Body of pancreas (tissue), 4 donors: ENCODE data around the gene TRERF1. TPM values are rescaled to one million over a fixed set of nuclear protein-coding genes. Genes with fewer than 3 reads are reported as not detected.
"Not testable (repeated sequence)": the region's sequence is repeated elsewhere in the genome, so short reads cannot be mapped to it uniquely, and the experiment has no call there.

Experiments used
- ATAC-seq: fragments of 150-250 bp; one replicate; pipeline ENCODE4 v1.9.1; 2016
- DNase-seq, 4 donors: peaks; one replicate each; pipeline ENCODE4 v3.0.0-alpha.2; 2019
- H3K27ac ChIP-seq, 4 donors: fragments of 200-600 bp; sonication (generic); 1 replicate in 3 of 4; 2 replicates in 1 of 4; pipeline versions ENCODE4 v1.5.1 to v1.6.1; 2016 to 2019; ENCODE audit warnings: mild to moderate bottlenecking in 1 of 4, mixed read lengths in 1 of 4, moderate library complexity in 1 of 4
- H3K27me3 ChIP-seq, 2 donors: fragments of 200-600 bp; sonication (generic); one replicate each; pipeline ENCODE4 v1.6.0; 2016; ENCODE audit warnings: mild to moderate bottlenecking in 1 of 2
- H3K36me3 ChIP-seq, 2 donors: fragments of 200-600 bp; sonication (generic); replicated peaks in 1 of 2; 2 replicates each; pipeline ENCODE4 v1.5.1; 2016; ENCODE audit warnings: low read depth in 2 of 2; ENCODE audit not compliant: insufficient read depth in 1 of 2
- H3K4me1 ChIP-seq: fragments of 200-600 bp; sonication (generic); one replicate; pipeline ENCODE4 v1.6.0; 2016
- H3K4me3 ChIP-seq, 2 donors: fragments of 200-600 bp; sonication (generic); 1 replicate in 1 of 2; 2 replicates in 1 of 2; pipeline ENCODE4 v1.5.1; 2016 to 2019
- H3K9me3 ChIP-seq, 3 donors: fragments of 200-600 bp; sonication (generic); 1 replicate in 2 of 3; 2 replicates in 1 of 3; pipeline ENCODE4 v1.5.1; 2016
- POLR2A ChIP-seq, 3 donors: fragments of 450-650 bp; IDR thresholded peaks; one replicate each; pipeline ENCODE4 v1.6.1; 2016; ENCODE audit warnings: antibody characterized with exemption in 3 of 3, mild to moderate bottlenecking in 2 of 3
- WGBS, 2 donors: methylation state at CpG; one replicate each; pipeline ENCODE4 v1.1.5; 2017; 5-methylcytosine and 5-hydroxymethylcytosine counted together
- intact Hi-C: fragments of 100-400 bp; cut with DNase I; formaldehyde crosslinking; loops from one replicate; pipeline ENCODE4 v1.15.1; 2023
- total RNA-seq, 2 donors: library from RNA; depleted of rRNA; stranded (reverse); fragments of >200 nt; gene quantifications; one replicate each; pipeline ENCODE4 v1.1.0, GENCODE V29; 2016
- TF ChIP-seq, protein P1 (sequence below), 7 experiments: fragments of 450-650 bp in 4 of 7; fragments of 200-600 bp in 3 of 7; sonication (generic) in 3 of 7; IDR thresholded peaks; one replicate each; pipeline ENCODE4 v1.5.1; 2016 to 2019; ENCODE audit warnings: antibody characterized with exemption in 7 of 7

The TRERF1 gene
- total RNA-seq, 2 donors from 2014 or later = 2.3 to 3.4 TPM

DNA sequence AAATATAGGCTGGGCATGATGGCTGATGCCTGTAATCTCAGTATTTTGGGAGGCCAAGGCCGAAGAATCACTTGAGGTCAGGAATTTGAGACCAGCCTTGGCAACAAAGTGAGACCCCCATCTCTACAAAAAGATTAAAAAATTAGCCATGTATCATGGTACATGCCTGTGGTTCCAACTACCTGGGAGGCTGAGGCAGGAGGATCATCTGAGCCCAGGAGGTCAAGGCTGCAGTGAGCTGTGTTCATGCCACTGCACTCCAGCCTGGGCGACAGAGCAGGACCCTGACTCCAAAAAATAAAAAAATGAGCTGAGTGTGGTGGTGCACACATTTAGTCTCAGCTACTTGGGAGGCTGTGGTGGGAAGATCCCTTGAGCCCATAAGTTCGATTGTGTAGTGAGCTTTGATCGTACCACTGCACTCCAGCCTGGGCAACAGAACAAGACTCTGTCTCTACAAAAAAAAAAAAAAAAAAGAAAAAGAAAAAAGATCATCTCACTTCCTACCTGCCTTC, 246.9 kb downstream of the TRERF1 start:
- TF ChIP-seq, protein P1, sequence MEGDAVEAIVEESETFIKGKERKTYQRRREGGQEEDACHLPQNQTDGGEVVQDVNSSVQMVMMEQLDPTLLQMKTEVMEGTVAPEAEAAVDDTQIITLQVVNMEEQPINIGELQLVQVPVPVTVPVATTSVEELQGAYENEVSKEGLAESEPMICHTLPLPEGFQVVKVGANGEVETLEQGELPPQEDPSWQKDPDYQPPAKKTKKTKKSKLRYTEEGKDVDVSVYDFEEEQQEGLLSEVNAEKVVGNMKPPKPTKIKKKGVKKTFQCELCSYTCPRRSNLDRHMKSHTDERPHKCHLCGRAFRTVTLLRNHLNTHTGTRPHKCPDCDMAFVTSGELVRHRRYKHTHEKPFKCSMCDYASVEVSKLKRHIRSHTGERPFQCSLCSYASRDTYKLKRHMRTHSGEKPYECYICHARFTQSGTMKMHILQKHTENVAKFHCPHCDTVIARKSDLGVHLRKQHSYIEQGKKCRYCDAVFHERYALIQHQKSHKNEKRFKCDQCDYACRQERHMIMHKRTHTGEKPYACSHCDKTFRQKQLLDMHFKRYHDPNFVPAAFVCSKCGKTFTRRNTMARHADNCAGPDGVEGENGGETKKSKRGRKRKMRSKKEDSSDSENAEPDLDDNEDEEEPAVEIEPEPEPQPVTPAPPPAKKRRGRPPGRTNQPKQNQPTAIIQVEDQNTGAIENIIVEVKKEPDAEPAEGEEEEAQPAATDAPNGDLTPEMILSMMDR (IDR thresholded peaks at IDR 0.05) = no peak
- TF ChIP-seq POLR2A (IDR thresholded peaks at IDR 0.05) = no peak
- Histone ChIP-seq H3K4me3 (no peak overlapping the region), H3K4me1 (peaks cover 13% of the 10 kb centered on the region), H3K36me3 (peaks cover 8 to 15% of the 10 kb centered on the region in 2 donors), H3K9me3 (no peaks in the 10 kb centered on the region), H3K27me3 (no peaks in the 10 kb centered on the region), H3K27ac (peak overlapping the region in 2 of 4 donors; percentile 29 to 52)
- no peak for DNase-seq
- WGBS, 2 donors = 62 to 72% methylated on average over 4 of the region's 4 CpGs
- intact Hi-C loops = no loop called here
- ATAC-seq = no peak

DNA sequence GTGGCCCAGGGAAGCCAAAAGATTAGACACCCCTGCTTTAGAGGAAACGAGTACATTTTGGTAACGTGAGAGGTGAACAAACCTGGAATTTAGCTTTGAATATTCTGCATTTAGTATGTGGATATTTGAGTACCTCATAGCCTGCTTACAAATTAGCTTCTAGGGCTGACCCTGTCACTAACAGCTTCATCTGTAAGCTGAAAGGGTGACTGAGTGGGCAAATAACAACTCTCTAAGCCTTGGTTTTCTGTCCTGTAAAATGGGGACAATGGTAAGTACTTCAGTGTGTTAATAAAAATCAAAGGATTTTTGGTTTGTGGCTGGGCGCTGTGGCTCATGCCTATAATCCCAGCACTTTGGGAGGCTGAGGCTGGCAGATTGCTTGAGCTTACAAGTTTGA, 248.5 kb downstream of the TRERF1 start:
- no peak for TF ChIP-seq POLR2A (IDR thresholded peaks at IDR 0.05)
- TF ChIP-seq, protein P1 (IDR thresholded peaks at IDR 0.05) = no peak
- Histone ChIP-seq H3K9me3 (no peaks in the 10 kb centered on the region), H3K4me1 (peaks cover 13% of the 10 kb centered on the region), H3K4me3 (no peak overlapping the region), H3K36me3 (peaks cover 3 to 4% of the 10 kb centered on the region in 2 donors), H3K27ac (no peak overlapping the region), H3K27me3 (no peaks in the 10 kb centered on the region)
- ATAC-seq = no peak
- 87 to 90% methylated on average over 3 of the region's 3 CpGs for WGBS, 2 donors
- DNase-seq = no peak
- intact Hi-C loops = no loop called here

DNA sequence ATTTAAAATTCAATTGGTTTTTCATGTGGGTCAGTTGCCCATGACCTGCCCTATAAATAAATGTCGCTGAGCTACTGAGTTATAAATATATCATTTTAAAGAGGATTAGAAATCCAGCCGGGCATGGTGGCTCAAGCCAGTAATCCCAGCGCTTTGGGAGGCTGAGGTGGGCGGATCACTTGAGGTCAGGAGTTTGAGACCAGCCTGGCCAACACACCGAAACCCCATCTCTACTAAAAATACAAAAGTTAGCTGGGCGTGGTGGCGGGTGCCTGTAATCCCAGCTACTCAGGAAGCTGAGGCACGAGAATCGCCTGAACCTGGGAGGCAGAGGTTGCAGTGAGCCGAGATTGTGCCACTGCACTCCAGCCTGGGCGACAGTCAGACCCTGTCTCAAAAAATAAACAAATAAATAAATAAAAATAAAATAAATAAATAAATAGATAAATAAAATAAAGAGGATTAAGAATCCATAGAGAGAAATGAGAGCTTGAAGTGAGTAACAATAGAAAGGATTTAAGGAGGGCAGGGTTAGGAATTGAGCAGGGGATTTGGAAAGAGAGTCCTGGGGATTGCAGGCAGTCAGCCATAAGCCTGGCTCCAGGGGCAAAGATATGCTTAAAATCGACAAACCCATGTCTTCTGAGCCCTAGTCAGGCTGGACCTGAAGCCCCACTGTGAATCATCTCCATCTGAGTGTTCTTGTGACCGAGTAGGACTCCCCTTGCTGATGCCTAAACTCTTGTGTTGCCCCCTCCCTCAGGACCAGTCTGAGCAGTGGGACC, 249.4 kb downstream of the TRERF1 start:
- H3K36me3 ChIP-seq, ATAC-seq, H3K27me3 ChIP-seq, intact Hi-C loops, H3K27ac ChIP-seq, H3K4me3 ChIP-seq, DNase-seq, H3K9me3 ChIP-seq: not testable (repeated sequence)
- WGBS, 2 donors = 90 to 92% methylated on average over 13 of the region's 13 CpGs
- H3K4me1 ChIP-seq = peaks cover 13% of the 10 kb centered on the region

DNA sequence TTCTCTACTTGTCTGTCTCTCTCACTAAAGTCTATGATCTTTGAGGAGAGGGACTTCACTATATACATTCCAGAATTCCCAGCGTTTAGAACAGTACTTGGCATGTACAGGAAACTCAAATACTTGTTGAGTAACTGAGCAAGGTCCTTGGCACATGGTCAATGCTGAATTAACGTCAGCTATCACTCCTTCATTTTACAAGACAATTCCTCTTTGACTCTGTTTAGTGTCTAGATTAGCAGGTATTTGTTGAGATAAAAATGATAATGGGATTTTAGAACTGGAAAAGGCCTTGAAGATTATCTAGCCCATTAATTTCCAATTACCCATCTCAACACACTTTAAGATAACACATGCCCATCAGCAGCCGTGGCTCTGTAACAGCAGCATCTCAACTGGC, 250.3 kb downstream of the TRERF1 start:
- WGBS, 2 donors = 24 to 35% methylated on average over 3 of the region's 3 CpGs
- DNase-seq = no peak

DNA sequence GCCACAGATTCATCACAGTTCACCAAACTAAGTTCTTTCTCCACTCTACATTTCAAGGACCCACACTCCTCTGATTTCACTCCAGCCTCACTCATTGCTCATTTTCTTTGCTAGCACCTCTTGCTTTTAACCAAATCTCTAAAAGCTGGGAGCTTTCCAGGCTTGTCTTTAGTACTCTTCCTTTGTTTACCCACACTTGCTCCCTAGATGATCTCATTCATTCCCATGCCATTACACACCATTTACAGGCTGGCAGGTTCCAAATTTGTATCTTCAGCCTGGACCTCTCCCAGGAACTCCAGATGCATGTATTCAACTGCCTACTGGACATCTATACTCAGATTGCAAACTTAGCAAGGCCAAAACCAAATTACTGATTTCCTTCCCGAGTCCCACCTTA, 251.7 kb downstream of the TRERF1 start:
- Histone ChIP-seq H3K9me3 (no peaks in the 10 kb centered on the region), H3K36me3 (no peaks in the 10 kb centered on the region), H3K27ac (no peak overlapping the region), H3K4me1 (peaks cover 13% of the 10 kb centered on the region), H3K4me3 (no peak overlapping the region), H3K27me3 (no peaks in the 10 kb centered on the region)
- no peak for TF ChIP-seq POLR2A (IDR thresholded peaks at IDR 0.05)
- TF ChIP-seq, protein P1 (IDR thresholded peaks at IDR 0.05) = no peak
- intact Hi-C loops = no loop called here
- DNase-seq (no peak), ATAC-seq (peak; percentile 38)
- 38 to 50% methylated on average over 1 of the region's 1 CpG for WGBS, 2 donors

More for the DNA sequence above, 250.3 kb downstream of the TRERF1 start:
- no peak overlapping the region for H3K4me3 ChIP-seq
- no peaks in the 10 kb centered on the region for H3K9me3 ChIP-seq
- H3K36me3 ChIP-seq = no peaks in the 10 kb centered on the region
- H3K27ac ChIP-seq = no peak overlapping the region
- no peak for ATAC-seq
- peaks cover 13% of the 10 kb centered on the region for H3K4me1 ChIP-seq
- no peaks in the 10 kb centered on the region for H3K27me3 ChIP-seq
- intact Hi-C loops = no loop called here
- TF ChIP-seq, protein P1 (IDR thresholded peaks at IDR 0.05) = no peak
- TF ChIP-seq POLR2A (IDR thresholded peaks at IDR 0.05) = no peak
